ENCODE data around the gene SIX2.

Gene SIX2

DNA sequence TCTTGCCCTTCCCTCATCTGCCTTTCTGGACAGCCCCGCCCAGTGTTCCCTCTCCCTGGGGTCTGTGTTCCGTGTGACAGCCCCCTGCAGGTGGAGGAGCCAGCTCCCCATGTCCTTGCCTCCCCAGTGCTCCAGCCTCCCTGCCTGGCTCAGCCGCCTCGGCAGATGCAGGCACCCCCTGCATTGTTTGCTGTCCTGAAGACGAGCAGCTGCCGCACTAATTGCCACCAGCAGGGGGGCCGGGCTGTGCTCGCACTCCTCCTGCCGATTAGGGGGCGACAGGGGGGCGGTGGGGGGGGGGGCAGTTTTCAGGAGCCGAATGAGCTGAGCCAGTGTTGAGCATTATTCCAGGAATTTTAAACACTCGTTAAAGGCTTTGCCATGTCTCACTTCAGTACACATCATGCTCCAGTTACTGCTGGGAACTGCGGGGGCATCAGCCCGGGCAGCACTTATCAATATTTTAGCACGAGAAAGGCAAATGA, 44.5 kb downstream of the SIX2 start:
- DNase-seq, result no peak

DNA sequence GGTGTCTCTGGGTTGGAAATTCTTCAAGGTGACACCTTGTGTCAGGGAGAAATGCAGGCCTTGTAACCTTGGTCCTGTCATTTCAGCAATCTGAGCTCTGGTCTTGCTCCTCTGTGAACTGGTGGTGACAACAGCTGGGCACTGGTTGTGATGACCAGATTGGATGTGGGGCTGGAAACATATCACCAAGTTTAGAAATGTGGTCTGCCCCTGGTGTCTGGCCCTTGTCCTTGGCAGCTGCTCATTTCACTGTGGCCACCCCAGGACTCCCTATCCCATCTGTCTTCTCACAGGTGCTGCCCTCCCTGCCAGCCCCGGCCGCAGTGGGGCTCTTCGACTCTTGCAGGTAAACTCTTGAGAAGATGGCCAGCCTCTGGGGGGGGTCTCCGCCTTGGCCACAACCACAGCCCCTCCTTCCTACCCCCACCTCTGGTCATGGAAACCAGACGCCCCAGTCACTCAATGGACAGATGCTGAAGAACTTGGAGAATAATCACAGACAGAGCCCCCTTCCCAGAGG, 47.0 kb downstream of the SIX2 start:
- no peak for DNase-seq

DNA sequence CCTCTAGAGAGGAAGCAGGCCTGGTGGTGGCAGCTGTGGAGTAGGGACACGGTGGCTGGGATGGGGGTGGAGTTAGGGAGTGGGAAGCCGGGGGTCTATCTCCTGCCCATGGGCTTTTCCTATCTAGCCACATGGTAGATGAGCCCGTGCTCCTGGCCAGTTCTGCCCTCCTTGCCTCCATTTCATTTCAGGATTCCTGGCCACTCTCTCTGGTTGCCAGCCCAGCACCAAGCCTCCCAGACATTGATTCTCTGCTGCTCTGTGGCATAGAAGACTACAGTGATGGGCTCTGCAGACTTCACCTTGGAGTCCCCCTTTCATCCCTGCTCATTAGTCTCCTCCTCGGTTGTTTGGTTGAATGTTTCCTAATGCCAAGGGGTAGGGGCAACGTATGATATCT, 48.4 kb downstream of the SIX2 start:
- DNase-seq, result no peak

DNA sequence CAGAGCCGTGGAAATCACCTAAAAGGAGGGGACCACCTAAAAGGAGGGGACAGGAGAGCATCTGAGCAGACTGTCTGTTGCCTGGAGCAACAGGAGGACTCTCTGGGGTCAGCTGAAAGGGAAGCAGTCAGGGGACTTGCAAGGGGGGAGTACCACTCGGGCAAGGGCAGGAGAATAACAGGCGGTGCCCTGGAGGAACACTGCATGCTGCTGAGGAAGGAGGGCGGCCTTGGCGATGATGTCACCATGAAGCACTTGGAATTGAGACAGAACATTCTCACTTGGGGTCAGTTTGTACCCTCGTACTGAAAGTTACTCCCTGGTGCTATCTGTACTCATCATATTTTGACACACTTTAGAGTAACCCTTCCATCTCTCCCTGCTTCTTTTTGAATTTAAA, 49.4 kb downstream of the SIX2 start:
- DNase-seq, result no peak

DNA sequence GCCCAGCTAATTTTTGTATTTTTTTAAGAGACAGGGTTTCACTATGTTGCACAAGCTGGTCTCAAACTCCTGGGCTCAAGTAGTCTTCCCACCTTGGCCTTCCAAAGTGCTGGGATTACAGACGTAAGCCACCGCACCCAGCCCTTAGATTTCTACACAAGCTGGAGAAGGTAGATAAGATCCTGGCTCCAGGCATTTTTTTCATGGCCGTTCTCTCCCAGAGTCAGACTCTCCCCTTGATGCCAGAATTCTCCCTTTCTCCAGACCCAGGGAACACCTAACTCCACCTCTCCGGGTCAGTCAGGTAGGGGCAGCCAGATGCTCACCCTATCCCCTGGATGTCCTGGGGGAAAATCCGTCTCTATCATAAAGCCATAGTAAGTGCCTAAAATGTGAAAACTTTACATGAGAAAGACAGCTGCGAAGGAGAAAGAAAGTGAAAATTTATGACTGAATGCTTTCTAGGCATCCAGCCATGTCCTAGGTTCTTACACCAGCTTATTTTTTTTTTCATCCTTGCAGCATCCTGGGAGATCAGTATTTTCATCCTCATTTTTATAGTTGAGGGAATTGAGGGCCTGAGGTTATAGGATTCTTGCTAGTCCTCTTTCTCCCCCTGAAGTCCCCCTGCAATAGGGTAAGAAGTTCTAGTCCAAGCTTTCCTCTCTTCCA, 51.5 kb downstream of the SIX2 start:
- no peak for DNase-seq

DNA sequence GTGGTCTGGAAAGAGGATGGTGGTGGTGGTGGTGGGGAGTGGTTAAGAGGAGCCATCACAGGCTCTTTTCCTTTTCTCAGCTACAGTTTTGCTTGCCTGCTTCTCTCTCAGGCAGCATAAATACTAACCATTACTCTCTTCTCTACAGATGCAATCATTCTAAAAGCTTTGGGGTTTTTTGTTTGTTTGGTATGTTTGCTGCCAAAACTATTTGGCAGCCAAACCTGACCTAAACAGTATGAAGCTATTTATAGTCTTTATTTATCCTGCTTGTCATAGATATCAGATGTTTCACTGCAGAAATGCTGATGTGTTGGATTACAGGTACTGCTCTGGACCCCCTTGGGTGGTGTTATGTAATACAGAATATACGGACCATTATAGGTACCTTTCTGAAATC, 52.4 kb downstream of the SIX2 start:
- no peak for DNase-seq

DNA sequence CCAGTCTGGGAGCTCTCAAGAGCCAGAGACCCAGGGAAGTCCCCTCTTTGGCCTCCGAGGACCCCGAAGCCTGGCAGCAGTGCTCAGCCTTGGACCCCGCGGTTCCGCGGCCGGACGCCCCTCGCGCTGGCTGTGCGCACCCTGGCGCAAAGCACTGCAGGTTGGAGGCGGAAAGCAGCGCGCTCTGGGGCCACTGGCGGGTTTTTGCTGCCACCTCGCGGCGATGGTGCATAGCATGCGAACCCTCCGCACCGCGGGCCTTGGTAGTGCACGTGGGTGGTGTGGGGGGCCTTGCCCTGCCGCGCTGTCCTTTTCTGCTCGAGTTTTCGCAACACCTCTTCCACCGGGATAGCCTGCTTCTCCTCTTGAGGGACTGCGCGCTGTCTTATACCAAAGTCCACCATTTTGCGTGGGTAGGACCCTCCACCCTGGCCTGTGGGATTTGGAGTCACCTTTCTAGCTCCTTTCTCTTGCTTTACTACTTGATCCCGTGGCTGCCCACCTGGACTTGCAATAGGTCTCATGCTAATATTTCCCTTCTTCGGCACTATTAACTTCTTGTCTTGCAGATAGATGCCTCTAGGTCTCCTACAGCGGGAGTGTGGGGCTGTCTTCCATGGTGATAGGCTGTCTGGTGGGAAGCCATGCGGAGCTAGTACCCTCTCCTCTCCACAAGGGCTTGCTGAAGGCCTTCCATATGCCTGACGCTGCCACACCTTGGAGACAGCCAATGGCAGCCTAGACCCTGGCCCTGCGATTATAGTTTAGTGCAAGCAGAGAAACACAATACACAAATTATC, 53.5 kb downstream of the SIX2 start:
- DNase-seq, result no peak
